SW 1271 (cell line): Measurements from ENCODE around the gene DBN1.
"Not testable (repeated sequence)": the region's sequence is repeated elsewhere in the genome, so short reads cannot be mapped to it uniquely, and the experiment has no call there.

Experiments
- DNase-seq, 2 experiments: peaks; one replicate each; lab custom pipeline; 2025; lab: John Stamatoyannopoulos, UW

DBN1 gene

GRCh38 chr5:177429248-177430040 is 44.0 kb downstream of the DBN1 start:
- DNase-seq = no peak

DNA sequence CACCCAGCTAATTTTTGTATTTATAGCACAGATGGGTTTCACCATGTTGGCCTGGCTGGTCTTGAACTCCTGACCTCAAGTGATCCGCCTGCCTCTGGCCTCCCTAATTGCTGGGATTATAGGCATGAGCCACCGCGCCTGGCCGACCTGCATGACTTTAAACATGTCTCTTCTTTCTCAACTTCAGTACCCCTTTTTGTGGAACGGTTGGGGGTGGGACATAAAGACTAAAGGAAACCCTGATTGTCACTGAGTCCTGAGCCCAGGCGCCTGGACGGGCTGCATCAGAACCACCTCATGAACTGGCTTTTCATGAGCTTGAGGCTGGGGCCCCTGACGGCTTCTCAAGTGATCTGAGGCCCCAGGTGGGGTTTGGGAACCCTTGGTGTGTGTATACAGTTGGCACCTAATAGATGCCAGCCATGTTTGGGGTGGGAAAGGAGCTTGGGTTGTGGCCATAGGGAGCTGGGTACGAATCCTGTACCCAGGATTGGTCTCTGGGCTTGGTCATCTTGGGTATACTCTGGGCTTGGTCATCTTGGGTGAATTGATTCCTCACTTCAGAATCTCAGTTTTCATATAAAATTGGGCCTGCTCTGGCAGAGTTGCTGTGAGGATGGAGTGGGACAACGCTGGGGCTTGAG is 44.7 kb downstream of the DBN1 start:
- no peak for DNase-seq

- no peak for DNase-seq
Measured at GRCh38 chr5:177427919-177428573, 45.4 kb downstream of the DBN1 start.

DNA sequence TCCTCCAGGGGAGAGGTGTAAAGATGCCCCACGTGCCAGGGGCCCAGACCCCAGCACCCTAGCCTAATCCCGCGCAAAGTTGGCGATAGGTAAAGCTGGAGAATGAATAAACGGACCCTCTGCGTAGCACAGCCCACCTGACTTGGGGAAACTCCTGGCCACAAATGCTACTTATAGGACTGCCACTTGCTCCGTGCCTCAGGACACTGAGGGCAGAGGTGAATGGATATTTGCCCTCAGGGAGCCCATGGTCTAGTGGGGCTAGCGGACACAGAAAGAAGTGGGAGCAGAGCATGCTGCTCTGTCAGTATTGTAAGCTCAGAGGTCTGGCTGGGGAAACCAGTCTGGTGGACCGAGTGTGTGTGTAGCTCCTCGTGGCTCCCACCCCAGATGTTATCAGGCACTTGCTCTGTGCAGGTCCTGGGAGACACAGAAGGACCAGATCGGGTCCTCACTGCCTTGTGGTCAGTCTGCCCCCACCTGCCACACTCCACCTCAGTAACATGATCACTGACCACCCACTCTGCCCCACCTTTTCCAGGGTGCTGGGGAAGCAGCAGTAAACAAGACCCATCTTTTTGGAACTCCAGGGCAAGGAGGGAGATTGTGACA is 46.1 kb downstream of the DBN1 start:
- DNase-seq = no peak

DNA sequence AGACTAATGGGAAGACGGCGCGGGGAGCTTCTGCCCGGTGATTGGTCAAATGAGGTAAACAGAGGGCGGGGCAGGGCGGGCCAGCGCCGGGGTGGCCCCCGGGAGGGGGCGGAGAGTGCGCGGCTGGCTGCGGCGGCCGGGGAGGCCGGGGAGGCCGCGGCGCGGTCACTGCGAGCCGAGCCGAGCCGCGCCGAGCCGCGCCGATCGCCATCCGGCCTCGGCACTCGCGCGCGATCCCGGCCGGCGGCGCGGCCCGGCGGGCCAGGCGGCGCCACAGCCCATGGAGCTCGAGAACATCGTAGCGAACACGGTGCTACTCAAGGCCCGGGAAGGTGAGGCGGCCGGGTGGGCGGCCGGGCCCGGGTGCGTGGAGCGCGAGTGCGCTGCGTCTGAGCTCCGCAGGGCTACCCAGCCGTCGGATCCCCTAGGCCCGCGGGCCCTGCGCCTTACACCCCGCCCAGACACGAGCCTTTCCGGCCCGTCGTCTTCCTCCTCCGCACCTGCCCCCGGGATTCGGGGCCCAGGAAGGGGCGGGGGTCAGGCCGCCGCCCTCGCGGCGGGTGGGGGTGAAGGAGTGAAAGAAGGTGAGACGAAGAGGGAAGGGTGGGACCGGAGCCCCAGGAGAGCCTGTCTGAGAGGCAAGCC is 46.7 kb downstream of the DBN1 start, which contains the start of gene GRK6:
Gene GRK6, plus strand, starts transcription at position 111 of the 645 bp plus-strand sequence. Its CDS starts 170 bp downstream, at position 281.
- DNase-seq = no peak

DNA sequence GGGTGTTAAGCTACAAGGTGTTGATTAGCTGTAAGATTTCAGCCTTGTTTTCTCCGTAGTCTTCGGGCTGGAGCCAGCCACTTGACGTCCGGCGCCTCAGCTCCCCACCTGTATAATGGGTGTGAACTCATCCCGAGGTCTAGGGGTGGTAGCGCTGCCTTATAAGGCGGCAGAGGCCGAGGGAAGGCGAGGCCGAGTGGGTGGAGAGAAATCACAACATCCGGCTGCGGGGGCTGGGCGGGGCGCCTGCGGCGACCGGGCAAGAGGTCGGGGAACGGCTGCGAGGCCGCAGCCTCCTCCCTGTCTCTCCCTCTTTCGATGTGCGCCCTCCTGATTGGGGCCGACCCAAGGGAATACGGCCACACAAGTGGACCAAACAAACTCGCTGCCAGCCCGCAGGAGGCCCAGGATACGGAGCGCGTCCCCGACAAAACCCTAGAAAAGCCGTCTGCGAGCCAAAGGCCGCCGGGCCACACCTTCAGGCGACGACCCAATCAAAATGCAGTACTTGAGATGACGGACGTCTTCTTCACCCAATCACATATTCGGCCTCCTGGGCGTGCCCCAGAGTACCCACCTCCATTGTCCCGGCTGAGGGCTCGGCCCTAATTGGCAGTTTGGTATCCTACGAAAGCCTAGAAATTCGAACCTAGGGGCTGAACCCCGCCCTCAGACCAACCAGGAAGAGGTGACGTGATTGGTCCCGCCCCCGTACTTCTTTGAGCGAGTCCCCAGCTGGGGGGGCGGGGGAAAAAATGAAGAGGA is 47.5 kb downstream of the DBN1 start:
- DNase-seq = peak; percentile 100

DNA sequence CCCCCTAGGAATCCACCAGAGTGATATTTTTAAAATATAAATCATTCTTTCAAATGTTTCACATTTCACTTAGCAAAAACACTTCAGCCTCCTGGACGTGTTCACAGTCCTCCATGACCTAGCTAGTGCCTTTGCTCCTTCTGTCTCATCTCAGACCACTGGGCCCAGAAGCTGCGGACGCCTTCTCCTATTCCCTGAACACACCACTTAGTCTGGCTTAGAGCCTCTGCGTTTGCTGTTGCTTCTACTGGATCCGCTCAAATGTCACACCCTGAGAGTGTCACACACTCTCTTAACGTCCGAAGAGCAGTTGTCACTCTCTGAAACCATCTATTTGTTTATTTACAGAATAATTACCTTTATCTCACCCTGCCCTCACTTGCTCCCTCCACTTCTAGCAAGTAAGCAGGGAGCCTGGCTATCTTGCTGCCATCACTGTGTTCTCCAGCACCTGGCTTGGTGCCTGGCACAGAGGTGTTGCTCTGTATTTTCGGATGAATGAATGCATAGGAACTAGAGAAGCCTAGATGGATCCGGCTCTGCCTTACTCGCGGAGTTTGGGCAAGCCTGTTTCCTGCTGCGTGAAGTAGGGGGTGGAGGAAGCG is 48.1 kb downstream of the DBN1 start:
- no peak for DNase-seq

DNA sequence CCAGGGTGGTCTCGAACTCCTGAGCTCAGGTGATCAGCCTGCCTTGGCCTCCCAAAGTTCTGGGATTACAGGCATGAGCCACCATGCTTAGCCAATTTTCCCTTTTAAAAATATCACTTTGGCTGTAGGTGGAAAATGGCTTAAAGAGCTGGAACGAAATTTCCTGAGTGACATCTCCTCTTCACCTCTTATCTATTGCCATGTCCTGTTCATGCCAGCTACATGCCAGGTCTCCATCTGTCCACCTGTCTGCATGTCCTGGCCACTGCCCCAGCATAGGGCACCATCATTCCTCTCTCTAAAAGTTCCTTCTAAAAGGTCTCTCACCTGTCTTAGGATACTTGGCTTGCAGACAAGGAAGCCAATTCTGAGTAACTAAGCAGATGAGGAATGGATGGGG is 49.8 kb downstream of the DBN1 start:
- no peak for DNase-seq

- DNase-seq = no peak
Measured at GRCh38 chr5:177421062-177421798, 52.2 kb downstream of the DBN1 start.

- not testable (repeated sequence) for DNase-seq
Measured at GRCh38 chr5:177420472-177420871, 53.0 kb downstream of the DBN1 start.

- no peak for DNase-seq
Measured at GRCh38 chr5:177419046-177419445, 54.4 kb downstream of the DBN1 start.

DNA sequence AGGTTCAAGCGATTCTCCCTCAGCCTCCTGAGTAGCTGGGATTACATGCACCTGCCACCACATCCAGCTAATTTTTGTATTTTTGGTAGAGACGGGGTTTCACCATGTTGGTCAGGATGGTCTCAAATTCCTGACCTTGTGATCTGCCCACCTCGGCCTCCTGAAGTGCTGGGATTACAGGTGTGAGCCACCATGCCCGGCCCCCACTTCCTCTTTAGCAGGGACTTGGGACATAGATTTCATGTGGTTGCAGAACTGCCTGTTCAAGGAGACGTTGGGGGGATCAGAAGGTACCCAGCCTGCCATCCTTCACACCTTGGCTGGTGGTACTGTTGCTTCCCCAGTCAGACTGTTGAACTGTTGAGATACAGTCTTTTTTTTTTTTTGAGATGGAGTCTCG is 56.4 kb downstream of the DBN1 start:
- DNase-seq = not testable (repeated sequence)

GRCh38 chr5:177414481-177414880 is 59.0 kb downstream of the DBN1 start:
- DNase-seq = no peak

- DNase-seq = no peak
Measured at GRCh38 chr5:177412603-177413233, 60.7 kb downstream of the DBN1 start.

GRCh38 chr5:177410575-177410974 is 62.9 kb downstream of the DBN1 start:
- no peak for DNase-seq

GRCh38 chr5:177409043-177409801 is 64.2 kb downstream of the DBN1 start, which contains the start of gene F12:
TSS of gene F12 (minus strand) at chr5:177409564. CDS start at chr5:177409527, 37 bp downstream.
- DNase-seq = no peak
